ENCODE results near the gene MYL6B. TPM values are rescaled to one million over a fixed set of nuclear protein-coding genes. Genes with fewer than 3 reads are reported as not detected.

MYL6B gene
- total RNA-seq, 1 donor from 2014 or later: 27.4 TPM

- peaks cover 8% of the 10 kb centered on the region for H3K36me3 ChIP-seq (ENCODE audit: control insufficient read depth, insufficient read depth, low read length)
- no peak for TF ChIP-seq CTCF (IDR thresholded peaks at IDR 0.05; ENCODE audit: insufficient read depth, low read length, severe bottlenecking)
- DNase-seq (ENCODE audit: low read depth) (no peak), FAIRE-seq (no peak)
- H3K4me3 ChIP-seq (ENCODE audit: low read depth, low read length): no peak overlapping the region
- no peaks in the 10 kb centered on the region for H3K27me3 ChIP-seq (ENCODE audit: control insufficient read depth, insufficient read depth, low read length)
Measured at GRCh38 chr12:56126732-56127239, 25.6 kb upstream of the MYL6B start.

GRCh38 chr12:56127485-56127887 is 24.9 kb upstream of the MYL6B start:
- peak overlapping the region; percentile 16 for H3K4me3 ChIP-seq (ENCODE audit: low read depth, low read length)
- no peak for FAIRE-seq
- no peak for TF ChIP-seq CTCF (IDR thresholded peaks at IDR 0.05; ENCODE audit: insufficient read depth, low read length, severe bottlenecking)

GRCh38 chr12:56127888-56128669 is 24.3 kb upstream of the MYL6B start, which contains the start of gene ESYT1:
Gene ESYT1, plus strand, starts transcription at chr12:56128267. Its CDS starts 53 bp downstream, at chr12:56128320.
- peak within 1 kb of the TSS; percentile 88 for H3K4me3 ChIP-seq (ENCODE audit: low read depth, low read length)
- no peaks in the 10 kb centered on the region for H3K27me3 ChIP-seq (ENCODE audit: control insufficient read depth, insufficient read depth, low read length)
- TF ChIP-seq CTCF (IDR thresholded peaks at IDR 0.05; ENCODE audit: insufficient read depth, low read length, severe bottlenecking): peak; percentile 6
- DNase-seq (ENCODE audit: low read depth): peak; percentile 99
- FAIRE-seq: no peak
- H3K36me3 ChIP-seq (ENCODE audit: control insufficient read depth, insufficient read depth, low read length): peaks cover 15% of the 10 kb centered on the region

More at GRCh38 chr12:56127485-56127887, 24.9 kb upstream of the MYL6B start:
- H3K36me3 ChIP-seq (ENCODE audit: control insufficient read depth, insufficient read depth, low read length): peaks cover 14% of the 10 kb centered on the region
- no peak for DNase-seq (ENCODE audit: low read depth)
- H3K27me3 ChIP-seq (ENCODE audit: control insufficient read depth, insufficient read depth, low read length): no peaks in the 10 kb centered on the region

DNA sequence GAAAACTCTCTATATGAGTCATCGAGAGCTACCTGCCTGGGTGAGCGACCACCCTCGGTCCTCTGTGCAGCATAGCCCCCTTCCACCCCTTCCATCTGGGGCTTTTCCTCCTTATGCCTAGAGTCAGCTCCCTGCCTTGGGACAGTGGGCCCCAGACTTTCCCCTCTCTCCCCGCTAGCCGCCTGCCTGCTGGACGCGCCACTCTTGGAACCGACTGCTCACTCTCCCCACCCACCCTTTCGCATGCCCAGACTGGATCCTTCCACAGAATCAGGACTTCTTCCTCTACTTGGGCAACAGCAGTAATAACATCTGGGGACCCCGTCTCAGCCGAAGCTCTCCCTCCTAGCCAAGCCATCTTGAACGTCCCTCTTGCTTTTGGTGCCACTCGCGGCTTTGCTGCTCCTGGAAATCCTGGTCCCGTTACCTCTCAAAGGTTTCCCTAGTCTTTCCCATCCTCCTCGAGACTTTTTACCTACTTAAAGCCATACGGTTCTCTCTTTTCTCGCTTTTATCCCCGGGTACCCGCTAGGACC is 23.6 kb upstream of the MYL6B start:
- no peak for FAIRE-seq
- Histone ChIP-seq H3K4me3 (ENCODE audit: low read depth, low read length) (peak overlapping the region; percentile 88), H3K27me3 (ENCODE audit: control insufficient read depth, insufficient read depth, low read length) (no peaks in the 10 kb centered on the region), H3K36me3 (ENCODE audit: control insufficient read depth, insufficient read depth, low read length) (peaks cover 21% of the 10 kb centered on the region)
- peak; percentile 54 for DNase-seq (ENCODE audit: low read depth)
- no peak for TF ChIP-seq CTCF (IDR thresholded peaks at IDR 0.05; ENCODE audit: insufficient read depth, low read length, severe bottlenecking)

DNA sequence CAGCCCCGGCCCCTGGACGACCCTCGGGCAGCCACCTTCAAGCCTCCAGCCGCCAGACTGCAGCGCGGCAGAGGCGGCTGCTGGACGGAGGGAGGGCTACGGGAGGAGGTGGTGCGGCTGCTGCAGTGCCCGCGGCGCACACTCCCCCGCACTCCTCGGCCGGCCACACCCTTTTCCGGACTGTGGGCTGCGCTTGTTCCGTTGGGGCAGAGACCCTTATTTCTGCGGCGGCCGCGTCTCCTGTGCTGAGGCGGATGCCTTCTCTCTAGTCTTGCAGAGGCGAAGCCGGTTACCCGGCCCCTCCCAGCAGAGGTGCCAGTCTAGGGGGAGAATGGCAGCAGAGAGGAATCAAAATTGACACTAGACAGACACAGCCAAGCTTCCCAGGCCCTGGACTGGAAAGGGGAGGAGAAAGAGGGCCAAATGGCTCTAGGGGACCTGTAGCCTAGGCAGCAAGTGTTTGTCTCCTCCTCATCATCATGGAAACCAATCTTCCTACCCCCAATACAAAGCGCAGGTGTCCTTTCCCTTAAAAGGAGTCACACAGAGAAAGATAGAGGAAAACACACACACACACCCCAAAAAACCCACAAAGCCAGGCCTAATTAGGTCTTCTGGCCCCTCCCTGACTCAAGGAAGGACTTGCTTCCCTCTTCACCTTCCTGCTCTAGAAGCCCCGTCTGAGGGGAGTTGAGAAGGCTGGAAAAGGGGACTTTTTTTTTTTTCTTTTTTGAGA is 23.0 kb upstream of the MYL6B start:
- Histone ChIP-seq H3K36me3 (ENCODE audit: control insufficient read depth, insufficient read depth, low read length) (peaks cover 26% of the 10 kb centered on the region), H3K27me3 (ENCODE audit: control insufficient read depth, insufficient read depth, low read length) (no peaks in the 10 kb centered on the region), H3K4me3 (ENCODE audit: low read depth, low read length) (peak overlapping the region; percentile 88)
- DNase-seq (ENCODE audit: low read depth): peak; percentile 44
- no peak for FAIRE-seq
- no peak for TF ChIP-seq CTCF (IDR thresholded peaks at IDR 0.05; ENCODE audit: insufficient read depth, low read length, severe bottlenecking)
